ENCODE measurements around the gene RPS16.
A peak's percentile ranks its signal among the peaks of the same experiment; 100 is the strongest.

The RPS16 gene

DNA sequence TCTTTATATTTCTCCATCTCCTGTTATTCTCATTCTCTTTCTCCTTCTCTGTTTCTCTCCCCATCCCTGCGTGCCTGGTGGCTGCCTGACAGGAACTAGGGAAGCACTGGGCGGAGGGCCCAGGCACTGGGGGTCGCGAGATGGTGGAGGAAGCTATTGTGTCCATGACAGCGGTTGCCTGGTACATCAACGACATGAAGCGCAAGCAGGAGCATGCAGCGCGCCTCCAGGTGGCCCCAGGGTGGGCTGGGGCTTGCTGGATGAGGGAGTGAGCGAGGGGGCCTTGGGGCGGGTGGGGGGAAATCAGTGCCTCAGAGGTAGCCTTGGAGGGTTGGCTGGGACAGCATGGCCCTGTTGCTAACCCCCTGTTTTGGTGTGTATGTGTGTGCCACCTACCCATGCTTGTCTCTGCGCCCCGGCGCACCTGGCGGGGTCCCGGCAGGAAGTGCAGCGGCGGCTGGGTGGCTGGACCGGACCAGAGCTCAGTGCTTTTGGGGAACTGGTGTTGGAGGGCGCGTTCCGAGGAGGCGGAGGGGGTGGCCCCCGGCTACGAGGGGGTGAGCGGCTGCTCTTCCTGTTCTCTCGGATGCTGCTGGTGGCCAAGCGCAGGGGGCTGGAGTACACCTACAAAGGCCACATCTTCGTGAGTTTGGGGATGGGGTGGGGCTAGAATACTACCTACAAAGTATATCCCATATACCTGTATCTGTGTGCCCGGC lies 18.1 kb downstream of the RPS16 start:
- DNase-seq = no peak

DNA sequence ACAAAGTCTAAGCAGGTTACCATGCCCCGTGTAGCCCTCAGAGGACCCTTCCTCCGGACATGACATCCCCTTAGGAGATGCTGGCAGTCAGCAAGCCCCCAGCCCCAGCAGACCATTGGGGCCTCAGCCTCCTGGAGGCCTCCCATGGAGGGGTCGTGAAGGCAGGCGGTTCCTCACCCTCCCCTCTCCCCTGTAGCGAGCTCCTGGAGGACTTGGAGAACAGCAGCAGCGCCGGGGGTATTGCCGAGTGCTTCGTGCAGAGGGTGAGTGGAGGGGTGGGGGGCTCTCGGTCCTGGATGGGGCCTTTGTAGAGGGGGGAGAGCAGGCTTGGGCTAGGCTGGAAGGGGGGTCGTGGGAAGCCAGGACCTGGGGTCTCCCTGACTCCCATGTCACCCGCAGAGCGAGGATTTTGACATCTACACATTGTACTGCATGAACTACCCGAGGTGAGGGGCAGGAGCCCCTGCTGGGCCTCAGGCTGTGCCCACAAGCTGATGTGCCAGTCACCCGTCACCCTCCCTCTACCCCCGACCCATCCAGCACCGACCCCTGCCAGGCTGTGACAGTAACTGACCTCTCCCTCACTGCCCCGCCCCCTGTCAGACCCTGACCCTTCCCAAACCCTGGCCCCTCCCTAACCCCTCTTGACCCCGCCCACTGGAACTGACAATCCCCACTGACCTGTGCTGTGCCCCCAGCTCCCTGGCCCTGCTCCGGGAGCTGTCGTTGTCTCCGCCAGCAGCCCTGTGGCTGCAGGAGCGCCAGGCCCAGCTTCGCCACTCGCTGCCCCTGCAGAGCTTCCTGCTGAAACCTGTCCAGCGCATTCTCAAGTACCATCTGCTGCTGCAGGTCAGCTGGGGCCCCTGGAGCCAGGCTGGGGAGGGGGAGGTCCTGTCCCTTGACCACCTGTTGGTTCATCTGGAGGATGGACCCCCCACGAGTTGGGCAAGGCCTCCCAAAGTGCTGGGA lies 19.3 kb downstream of the RPS16 start:
- DNase-seq = no peak

DNA sequence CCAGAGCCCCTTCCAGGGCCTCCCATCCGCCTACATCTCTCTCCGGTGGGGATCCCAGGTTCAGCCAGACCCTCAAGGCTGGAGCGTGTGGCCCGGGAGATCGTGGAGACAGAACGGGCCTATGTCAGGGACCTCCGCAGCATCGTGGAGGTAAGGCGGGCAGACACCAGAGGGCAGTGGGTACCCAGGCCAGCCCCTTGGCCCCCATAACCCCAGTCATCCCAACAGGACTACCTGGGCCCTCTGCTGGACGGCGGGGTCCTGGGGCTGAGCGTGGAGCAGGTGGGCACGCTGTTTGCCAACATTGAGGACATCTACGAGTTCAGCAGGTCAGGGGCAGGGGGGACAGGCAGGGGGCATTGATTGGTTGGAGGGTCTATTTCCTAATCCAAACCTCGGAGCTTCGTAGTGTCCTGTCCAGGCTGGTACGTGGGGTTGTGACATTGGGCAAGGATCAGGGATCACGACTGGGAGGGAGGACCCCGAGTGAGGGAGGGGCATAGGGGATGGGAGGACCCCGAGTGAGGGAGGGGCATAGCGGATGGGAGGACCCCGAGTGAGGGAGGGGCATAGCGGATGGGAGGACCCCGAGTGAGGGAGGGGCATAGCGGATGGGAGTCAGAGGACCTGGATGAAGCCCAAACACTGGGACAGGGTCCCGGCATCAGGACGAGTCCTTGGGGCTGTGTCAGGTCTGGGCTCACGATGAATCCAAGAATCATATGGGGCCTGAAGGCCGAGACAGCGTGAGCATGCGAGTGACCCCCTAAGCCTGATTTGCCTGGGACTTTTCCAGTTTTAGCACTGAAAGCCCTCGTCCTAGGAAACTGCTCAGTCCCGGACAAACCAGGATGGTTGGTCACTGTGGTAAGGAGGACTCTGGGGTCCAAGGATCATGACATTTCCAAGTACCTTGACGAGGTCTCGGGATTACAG lies 20.4 kb downstream of the RPS16 start:
- no peak for DNase-seq

DNA sequence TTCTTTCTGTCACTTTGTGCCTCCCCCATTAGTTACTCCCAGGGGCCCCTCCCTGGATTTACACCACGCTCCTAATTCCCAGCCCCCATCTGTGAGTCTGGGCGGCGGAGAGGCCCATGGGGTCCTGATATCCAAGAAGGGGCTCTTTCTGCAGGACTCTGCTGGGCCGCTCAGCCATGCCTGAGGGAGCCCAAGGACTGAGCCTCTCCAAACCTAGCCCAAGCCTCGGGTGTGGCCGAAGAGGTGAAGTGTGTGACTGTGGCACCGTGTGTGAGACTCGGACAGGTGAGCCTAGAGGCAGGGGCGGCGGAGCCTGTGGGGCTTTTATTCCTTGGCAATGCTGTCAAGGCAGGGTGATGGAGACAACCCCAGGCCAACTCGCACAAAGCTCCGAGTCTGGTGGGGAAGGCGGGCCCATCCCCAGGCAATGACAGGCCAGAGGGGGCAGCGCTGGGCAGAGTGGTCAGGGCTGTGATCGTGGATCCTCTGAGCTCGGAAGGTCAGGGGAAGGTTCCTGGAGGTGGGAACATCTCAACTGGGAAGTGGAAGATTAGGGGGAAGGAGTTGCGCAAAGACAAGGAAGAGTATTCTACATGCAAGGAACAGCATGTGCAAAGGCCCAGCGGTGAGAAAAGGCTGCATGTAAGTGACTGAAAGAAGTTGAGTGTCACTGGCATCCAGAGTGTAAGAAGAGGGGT lies 21.7 kb downstream of the RPS16 start:
- DNase-seq = no peak

DNA sequence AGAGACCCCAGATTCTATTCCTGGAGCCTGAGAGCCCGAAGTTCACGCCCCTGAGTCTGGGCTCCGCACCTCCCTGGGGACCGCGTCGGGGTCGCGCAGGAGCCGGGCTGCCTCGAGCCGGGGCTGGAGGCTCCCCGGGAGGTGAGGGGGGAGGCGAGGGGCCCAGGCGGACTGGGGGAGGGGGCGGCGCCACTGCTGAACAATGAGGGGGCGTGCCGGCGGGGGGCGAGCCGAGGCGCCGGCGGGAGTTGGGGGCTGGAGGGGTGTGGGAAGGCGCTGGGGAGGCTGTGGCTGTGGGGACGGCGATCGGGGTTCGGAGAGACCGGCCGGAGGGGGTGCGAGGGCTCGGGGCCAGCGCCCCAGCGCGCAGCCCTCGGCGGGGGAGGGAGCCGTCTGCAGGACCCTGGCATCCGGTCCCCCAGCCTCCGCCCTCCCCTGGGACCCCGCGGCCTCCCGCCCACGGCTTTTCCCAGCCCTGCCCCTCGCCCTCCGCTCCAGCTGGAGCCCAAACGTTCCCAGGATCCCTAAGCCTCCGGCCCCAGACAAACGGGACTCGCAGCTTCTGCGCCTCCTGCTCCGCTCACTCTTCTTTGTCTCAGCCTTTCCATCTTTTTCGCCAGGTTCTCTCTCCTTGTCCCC lies 22.4 kb downstream of the RPS16 start:
- peak; percentile 88 for DNase-seq

DNA sequence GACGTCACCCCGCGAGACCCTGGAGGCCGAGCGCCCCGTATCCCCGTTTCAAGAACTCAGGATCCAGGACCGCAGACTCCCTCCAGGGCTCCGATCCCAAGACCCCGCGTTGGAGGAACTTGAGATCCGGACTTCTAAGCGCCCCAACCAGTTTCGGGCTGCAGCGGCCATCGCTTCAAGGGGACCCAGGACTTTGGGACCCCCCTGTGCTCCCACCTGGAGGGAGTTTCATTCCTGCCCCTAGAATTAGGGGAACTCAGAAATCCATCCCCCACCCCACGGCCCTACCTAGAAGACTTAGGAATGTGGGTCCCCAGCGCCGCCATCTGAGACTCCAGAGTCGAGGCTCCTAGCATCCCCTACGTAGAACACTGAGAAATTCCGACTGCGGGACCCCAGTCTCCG lies 22.9 kb downstream of the RPS16 start:
- no peak for DNase-seq

DNA sequence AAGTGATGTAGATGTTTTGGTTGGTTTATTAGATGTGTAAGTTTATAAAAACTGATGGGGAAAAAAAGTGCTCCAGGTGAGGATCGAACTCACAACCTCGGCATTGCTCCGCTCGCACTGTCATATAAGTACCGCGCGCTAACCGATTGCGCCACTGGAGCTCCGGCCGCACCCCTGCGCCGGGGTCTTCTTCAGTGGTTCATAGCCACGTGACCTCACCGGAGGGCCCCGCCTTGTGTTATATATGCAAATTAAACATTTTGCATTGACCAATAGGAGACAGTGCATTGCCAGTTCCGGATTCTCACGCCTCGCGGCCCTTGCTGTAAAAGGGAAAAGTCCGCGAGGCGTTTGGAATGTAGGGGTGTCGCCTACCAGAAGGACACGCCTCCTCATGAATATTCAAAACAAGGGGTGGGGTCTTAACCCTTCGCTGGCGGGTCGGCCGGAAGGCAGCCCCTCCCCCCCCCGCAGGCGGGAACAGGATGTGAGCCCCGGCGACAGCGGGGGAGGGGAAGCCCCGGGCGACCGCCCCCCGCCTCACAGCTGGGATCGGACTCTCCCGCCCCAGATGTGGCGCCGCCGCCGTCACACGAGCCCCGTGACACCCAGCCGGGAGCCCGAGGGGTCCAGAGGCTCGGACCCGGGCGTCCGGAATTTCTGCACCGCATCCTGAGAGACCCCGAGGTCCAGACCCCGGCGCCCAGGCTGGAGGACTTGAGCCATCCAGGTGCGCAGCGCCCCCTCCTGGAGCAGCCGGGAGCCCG lies 23.5 kb downstream of the RPS16 start, which contains the start of gene PLEKHG2:
Gene PLEKHG2 (plus strand): TSS at position 570 of the 767 bp plus-strand sequence. CDS start 1,418 bp downstream, outside the sequence.
- peak; percentile 99 for DNase-seq

DNA sequence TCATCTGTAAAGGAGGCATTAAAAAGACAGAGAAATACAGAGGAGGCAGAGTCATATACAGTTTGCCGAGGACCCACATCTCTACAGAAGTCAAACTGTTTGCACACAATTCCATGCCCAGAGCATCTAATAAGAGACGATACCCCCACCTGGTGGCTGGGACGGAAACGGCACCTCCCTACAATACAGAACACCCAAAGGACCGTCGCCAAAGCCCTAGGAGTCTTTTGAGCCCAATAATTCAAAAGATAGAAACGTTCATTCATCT lies 24.0 kb downstream of the RPS16 start:
- DNase-seq = peak; percentile 93

DNA sequence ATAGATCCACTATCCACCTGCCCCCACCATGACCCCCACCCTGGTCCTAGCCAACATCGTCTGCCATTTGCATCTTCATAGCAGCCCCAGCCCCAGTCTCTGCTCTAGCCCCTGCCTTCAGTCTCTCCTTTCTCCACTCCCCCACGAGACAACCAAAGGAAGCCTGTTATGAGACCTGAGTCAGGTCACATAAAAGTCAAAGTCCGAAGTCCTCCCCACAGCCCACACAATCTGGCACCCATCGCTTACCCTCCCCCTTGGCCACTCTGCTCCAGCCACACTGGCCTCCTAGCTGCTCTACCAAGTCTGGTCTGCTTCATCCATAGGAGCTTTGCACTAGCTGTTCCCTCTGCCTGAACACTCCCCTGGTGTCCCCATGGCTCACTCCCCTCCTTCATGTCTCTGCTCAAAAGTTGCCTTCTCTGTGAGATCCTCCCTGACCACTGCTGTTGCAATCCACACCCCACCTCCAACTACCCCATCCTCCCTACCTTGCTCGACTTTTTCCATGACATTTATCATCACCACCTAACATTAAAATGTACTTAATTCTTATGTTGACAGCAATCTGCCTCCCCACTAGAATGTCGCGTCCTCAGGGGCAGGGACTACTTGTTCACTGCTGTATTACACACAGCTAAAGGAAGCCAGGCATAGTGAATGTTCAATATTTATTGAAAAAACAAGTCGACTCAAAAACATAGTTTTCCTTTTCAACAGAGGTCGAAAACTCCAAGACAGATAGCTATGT lies 24.5 kb downstream of the RPS16 start:
- DNase-seq = peak; percentile 77

DNA sequence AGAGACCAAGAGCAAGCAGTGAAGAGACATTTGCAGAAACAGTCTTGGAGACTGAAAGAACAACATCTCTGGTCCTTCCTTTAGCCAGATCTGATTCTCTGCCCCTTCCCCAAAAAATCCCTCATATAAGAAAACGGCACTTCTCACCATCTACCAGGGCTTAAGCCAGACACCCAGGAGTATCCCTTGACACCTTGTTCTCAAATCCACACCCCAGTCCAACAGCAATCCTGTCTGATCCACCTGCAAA lies 25.0 kb downstream of the RPS16 start:
- no peak for DNase-seq

DNA sequence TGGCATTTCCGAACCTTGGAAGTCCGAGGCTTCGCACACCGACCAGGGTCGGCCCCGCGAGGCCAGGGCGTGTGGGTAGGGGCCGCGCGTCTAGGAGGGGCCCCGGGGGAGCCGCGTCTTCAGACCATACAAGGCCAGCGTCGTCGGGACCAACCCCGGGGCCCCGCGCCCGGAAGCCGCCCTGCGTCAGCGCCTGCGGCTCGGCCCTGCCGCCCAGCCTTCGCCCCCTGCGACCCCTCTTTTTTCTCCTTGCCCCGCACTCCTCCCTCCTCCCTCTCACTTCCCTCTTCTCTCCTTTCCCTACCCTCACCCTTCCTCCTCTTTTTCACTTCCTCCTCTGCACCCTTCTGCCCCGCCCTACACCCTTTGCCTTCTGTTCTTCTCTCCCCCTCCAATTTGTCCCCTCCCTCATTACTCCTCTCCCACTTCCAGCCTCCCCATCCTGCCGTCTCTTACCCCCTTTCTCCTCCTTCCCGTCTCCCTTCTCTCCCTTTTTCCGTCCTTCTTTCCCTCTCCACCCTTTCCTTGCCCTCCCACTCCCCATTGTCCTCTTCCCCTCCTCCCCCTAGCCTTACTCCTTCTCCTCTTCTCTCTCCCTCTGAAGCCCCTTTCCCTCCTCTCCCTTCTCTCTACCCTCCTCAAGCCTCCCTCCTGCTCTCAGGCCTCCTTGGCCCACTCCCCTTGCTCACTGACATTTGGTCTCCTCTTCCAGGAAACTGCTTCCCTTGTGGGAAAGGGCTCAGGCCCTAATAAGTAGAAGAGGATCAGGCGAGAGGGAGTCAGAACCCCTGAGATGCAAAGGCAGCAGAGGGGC lies 25.5 kb downstream of the RPS16 start:
- peak; percentile 84 for DNase-seq

DNA sequence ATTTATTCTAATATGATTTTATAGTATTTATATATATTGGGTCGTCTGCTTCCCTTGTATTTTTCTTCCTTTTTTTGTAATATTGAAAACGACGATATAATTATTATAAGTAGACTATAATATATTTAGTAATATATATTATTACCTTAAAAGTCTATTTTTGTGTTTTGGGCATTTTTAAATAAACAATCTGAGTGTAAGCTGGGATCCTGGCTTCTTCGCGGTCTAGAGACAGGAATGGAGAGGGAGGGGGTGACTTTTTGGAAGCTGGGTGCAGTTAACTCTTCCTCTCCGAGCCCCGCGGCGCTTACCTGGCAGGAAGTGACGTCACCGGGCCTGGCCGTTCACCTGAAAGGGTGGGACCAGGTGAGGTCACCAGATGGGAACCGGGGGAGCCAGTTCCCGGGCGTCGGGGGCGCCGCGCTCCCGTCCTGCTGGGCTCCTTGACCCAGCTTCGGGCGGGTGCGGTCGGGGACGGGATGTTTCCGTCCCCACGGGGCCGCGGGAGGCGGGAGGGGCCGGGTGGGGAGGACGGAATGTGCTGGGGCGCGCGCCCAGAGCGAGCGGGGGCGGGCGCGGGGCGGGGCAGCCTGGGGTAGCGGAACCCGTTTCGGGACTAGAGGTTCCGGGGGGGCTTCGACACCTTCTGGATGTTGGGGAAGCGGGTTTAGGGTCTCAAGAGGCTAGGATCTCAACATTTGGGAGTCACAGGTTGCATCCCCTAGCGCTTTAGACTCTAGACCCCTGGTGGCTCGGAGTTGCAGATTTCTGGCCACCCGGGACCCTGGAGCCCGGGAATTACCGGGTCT lies 26.3 kb downstream of the RPS16 start:
- DNase-seq = peak; percentile 91

DNA sequence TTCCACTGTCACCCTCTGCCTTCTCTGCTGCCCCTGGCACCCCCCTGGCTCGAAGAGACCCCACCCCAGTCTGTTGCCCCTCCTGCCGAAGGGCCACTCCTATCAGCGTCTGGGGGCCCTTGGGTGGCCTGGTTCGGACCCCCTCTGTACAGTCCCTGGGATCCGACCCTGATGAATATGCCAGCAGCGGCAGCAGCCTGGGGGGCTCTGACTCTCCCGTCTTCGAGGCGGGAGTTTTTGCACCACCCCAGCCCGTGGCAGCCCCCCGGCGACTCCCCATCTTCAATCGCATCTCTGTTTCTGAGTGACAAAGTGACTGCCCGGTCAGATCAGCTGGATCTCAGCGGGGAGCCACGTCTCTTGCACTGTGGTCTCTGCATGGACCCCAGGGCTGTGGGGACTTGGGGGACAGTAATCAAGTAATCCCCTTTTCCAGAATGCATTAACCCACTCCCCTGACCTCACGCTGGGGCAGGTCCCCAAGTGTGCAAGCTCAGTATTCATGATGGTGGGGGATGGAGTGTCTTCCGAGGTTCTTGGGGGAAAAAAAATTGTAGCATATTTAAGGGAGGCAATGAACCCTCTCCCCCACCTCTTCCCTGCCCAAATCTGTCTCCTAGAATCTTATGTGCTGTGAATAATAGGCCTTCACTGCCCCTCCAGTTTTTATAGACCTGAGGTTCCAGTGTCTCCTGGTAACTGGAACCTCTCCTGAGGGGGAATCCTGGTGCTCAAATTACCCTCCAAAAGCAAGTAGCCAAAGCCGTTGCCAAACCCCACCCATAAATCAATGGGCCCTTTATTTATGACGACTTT lies 27.1 kb downstream of the RPS16 start:
- no peak for DNase-seq

DNA sequence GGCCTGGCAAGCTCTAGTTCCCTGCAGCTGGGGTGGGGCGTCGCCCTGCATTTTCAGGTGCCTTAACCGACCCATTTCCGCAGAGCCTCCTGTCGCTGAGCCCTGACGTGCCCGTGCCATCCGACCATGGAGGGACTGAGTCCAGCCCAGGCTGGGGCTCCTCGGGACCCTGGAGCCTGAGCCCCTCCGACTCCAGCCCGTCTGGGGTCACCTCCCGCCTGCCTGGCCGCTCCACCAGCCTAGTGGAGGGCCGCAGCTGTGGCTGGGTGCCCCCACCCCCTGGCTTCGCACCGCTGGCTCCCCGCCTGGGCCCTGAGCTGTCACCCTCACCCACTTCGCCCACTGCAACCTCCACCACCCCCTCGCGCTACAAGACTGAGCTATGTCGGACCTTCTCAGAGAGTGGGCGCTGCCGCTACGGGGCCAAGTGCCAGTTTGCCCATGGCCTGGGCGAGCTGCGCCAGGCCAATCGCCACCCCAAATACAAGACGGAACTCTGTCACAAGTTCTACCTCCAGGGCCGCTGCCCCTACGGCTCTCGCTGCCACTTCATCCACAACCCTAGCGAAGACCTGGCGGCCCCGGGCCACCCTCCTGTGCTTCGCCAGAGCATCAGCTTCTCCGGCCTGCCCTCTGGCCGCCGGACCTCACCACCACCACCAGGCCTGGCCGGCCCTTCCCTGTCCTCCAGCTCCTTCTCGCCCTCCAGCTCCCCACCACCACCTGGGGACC lies 27.9 kb downstream of the RPS16 start:
- no peak for DNase-seq

DNA sequence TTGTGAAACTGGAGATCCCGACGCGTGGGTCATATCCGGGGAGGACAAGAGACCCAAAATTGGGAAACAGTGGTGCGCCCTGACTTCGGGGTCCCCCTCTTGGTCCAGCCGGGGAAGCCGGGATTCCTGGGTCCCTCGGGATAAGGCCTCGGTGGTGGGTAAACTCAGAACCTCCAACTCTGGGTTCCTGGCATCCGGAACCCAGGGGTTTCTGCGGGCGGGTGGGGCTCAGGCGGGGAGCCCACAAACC lies 28.4 kb downstream of the RPS16 start:
- no peak for DNase-seq

DNA sequence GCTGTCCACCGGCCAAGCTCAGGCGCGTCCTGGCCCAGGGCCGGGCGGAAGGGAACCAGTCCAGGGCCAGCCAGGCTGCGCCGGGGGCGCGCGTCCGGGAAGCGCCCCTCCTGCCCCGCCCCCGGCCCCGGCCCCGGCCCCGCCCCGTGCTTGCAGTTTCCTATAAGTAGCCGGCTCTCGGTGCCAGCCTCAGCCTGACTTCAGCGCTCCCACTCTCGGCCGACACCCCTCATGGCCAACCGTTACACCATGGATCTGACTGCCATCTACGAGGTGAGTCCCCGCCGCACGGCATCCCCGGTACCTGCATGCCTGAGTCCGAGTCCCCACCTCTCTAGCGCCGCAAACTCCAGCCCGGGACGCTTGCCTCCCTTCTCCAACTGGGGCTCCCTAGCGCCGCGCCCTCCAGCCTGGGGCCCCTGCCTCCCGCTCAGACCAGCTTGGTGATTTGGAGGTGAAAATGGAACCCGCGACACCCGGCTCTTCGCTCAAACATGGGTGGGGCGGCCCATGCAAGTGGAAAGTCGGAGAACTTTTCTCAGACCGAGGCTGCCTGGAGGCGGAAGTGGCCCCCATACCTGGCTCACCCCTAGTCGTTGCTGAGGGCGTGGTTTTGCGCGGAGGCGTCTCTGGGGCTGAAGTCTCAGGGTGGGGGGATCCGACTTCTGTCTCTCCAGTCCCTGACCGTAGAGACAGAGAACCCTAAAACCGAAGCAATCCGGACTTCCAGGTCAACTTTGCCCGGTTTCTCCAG lies 28.9 kb downstream of the RPS16 start, which contains the start of gene ZFP36:
Gene ZFP36 (plus strand): TSS at position 192 of the 754 bp plus-strand sequence. CDS start 58 bp downstream, at position 250.
- peak; percentile 94 for DNase-seq
